Mesenchymal stem cell (in vitro differentiated cells and primary cell): Measurements from ENCODE around the gene PCDHGA12.
"Not testable (repeated sequence)": the region's sequence is repeated elsewhere in the genome, so short reads cannot be mapped to it uniquely, and the experiment has no call there.

Experiments used
- DNase-seq: peaks from one replicate; pipeline ENCODE4 v3.0.0-alpha.2; 2013
- H2AFZ ChIP-seq: one replicate; pipeline ENCODE4 v1.6.1; 2013; ENCODE audit warnings: low read depth, mild to moderate bottlenecking, control low read depth, inconsistent platforms, low read length, moderate library complexity
- H2AK5ac ChIP-seq: 2 replicates; pipeline ENCODE4 v1.6.1; 2013; ENCODE audit warnings: low read length, moderate library complexity, mild to moderate bottlenecking, inconsistent platforms; ENCODE audit not compliant: severe bottlenecking
- H2BK120ac ChIP-seq: one replicate; pipeline ENCODE4 v1.6.1; 2013; ENCODE audit warnings: low read depth, mild to moderate bottlenecking, inconsistent platforms, low read length, moderate library complexity
- H2BK12ac ChIP-seq, 2 experiments: one replicate each; pipeline ENCODE4 v1.6.1; 2013; ENCODE audit warnings: inconsistent platforms in 2 of 2, low read length in 2 of 2, mild to moderate bottlenecking in 2 of 2, moderate library complexity in 2 of 2, control low read depth in 1 of 2
- H2BK15ac ChIP-seq: one replicate; pipeline ENCODE4 v1.6.1; 2013; ENCODE audit warnings: mild to moderate bottlenecking, low read depth, inconsistent platforms; ENCODE audit not compliant: poor library complexity, severe bottlenecking
- H2BK5ac ChIP-seq: 2 replicates; pipeline ENCODE4 v1.6.1; 2013; ENCODE audit warnings: low read depth, mild to moderate bottlenecking, low read length, control low read depth, inconsistent platforms; ENCODE audit not compliant: poor library complexity, severe bottlenecking
- H3K14ac ChIP-seq, 2 experiments: one replicate each; pipeline ENCODE4 v1.6.1; 2013; ENCODE audit warnings: inconsistent platforms in 2 of 2, low read length in 2 of 2, control low read depth in 1 of 2, mild to moderate bottlenecking in 1 of 2, moderate library complexity in 1 of 2
- H3K18ac ChIP-seq, 2 experiments: one replicate each; pipeline ENCODE4 v1.6.1; 2013; ENCODE audit warnings: inconsistent platforms in 2 of 2, low read length in 2 of 2, control low read depth in 1 of 2, low read depth in 1 of 2, mild to moderate bottlenecking in 1 of 2
- H3K23ac ChIP-seq, 2 experiments: one replicate each; pipeline ENCODE4 v1.6.1; 2013; ENCODE audit warnings: inconsistent platforms in 2 of 2, low read length in 2 of 2, mild to moderate bottlenecking in 2 of 2, moderate library complexity in 2 of 2, control low read depth in 1 of 2
- H3K27ac ChIP-seq: 2 replicates; pipeline ENCODE4 v1.5.1; 2013; ENCODE audit warnings: mild to moderate bottlenecking, moderate library complexity, low read length, control low read depth, inconsistent platforms; ENCODE audit not compliant: poor library complexity, severe bottlenecking
- H3K27me3 ChIP-seq, 2 experiments: 2 replicates each; pipeline versions ENCODE4 v1.6.1 to v1.7.0; 2013; ENCODE audit warnings: low read length in 2 of 2, mild to moderate bottlenecking in 2 of 2, moderate library complexity in 2 of 2, control low read depth in 1 of 2, inconsistent platforms in 1 of 2; ENCODE audit not compliant: control insufficient read depth in 1 of 2, insufficient read depth in 1 of 2
- H3K36me3 ChIP-seq, 2 experiments: 2 replicates each; pipeline versions ENCODE4 v1.6.1 to v1.7.0; 2013; ENCODE audit warnings: low read length in 2 of 2, control low read depth in 1 of 2, inconsistent platforms in 1 of 2, low read depth in 1 of 2, mild to moderate bottlenecking in 1 of 2; ENCODE audit not compliant: insufficient read depth in 2 of 2, control insufficient read depth in 1 of 2
- H3K4ac ChIP-seq, 2 experiments: one replicate each; pipeline ENCODE4 v1.6.1; 2013; ENCODE audit warnings: inconsistent platforms in 2 of 2, low read length in 2 of 2, mild to moderate bottlenecking in 2 of 2, moderate library complexity in 2 of 2, control low read depth in 1 of 2, low read depth in 1 of 2
- H3K4me1 ChIP-seq: 2 replicates; pipeline ENCODE4 v1.6.1; 2013; ENCODE audit warnings: low read depth, low read length, control low read depth; ENCODE audit not compliant: control insufficient read depth, insufficient read depth
- H3K4me2 ChIP-seq: 2 replicates; pipeline ENCODE4 v1.6.1; 2013; ENCODE audit warnings: low read length, mild to moderate bottlenecking, inconsistent platforms; ENCODE audit not compliant: poor library complexity, severe bottlenecking
- H3K4me3 ChIP-seq, 2 experiments: 2 replicates each; pipeline versions ENCODE4 v1.5.1 to v1.7.0; 2013; ENCODE audit warnings: low read length in 2 of 2, mild to moderate bottlenecking in 2 of 2, control low read depth in 1 of 2, low read depth in 1 of 2; ENCODE audit not compliant: insufficient read depth in 1 of 2
- H3K79me1 ChIP-seq: replicated peaks from 2 replicates; pipeline ENCODE4 v1.6.1; 2013; ENCODE audit warnings: mild to moderate bottlenecking, control low read depth, low read length, inconsistent platforms; ENCODE audit not compliant: poor library complexity, severe bottlenecking
- H3K9ac ChIP-seq: 2 replicates; pipeline ENCODE4 v1.7.0; 2013; ENCODE audit warnings: mild to moderate bottlenecking, low read length, moderate library complexity
- H3K9me3 ChIP-seq: 2 replicates; pipeline ENCODE4 v1.7.0; 2013; ENCODE audit warnings: mild to moderate bottlenecking, low read length; ENCODE audit not compliant: control insufficient read depth
- H4K8ac ChIP-seq: one replicate; pipeline ENCODE4 v1.6.1; 2013; ENCODE audit warnings: inconsistent platforms, mild to moderate bottlenecking, low read length, moderate library complexity
- H4K91ac ChIP-seq: one replicate; pipeline ENCODE4 v1.6.1; 2013; ENCODE audit warnings: mild to moderate bottlenecking, low read length, inconsistent platforms
- WGBS: methylation state at CpG from one replicate; pipeline ENCODE4 v1.1.7; 2013; ENCODE audit warnings: mixed read lengths; 5-methylcytosine and 5-hydroxymethylcytosine counted together

PCDHGA12 gene

GRCh38 chr5:141384471-141385267 is 45.6 kb upstream of the PCDHGA12 start:
- no peak overlapping the region for H2BK12ac ChIP-seq
- H3K36me3 ChIP-seq: peaks cover 0 to 8% of the 10 kb centered on the region in 2 experiments
- no peak overlapping the region for H3K18ac ChIP-seq
- no peak overlapping the region for H2AK5ac ChIP-seq
- H3K4me2 ChIP-seq: no peak overlapping the region
- H2BK120ac ChIP-seq: no peak overlapping the region
- peaks cover 44% of the 10 kb centered on the region for H3K9me3 ChIP-seq
- H3K27me3 ChIP-seq: no peaks in the 10 kb centered on the region
- H3K4me3 ChIP-seq: no peak overlapping the region
- H4K8ac ChIP-seq: no peak overlapping the region
- no peak overlapping the region for H3K9ac ChIP-seq
- H3K27ac ChIP-seq: no peak overlapping the region
- no peak overlapping the region for H2BK15ac ChIP-seq
- no peak for DNase-seq
- no peak overlapping the region for H3K14ac ChIP-seq
- H3K79me1 ChIP-seq: peaks cover 7% of the 10 kb centered on the region
- H2BK5ac ChIP-seq: no peak overlapping the region
- H3K4ac ChIP-seq: no peak overlapping the region
- no peak overlapping the region for H4K91ac ChIP-seq
- H2AFZ ChIP-seq: no peak overlapping the region
- H3K4me1 ChIP-seq: peaks cover 2% of the 10 kb centered on the region
- WGBS: 92% methylated on average over 40 of the region's 43 CpGs
- no peak overlapping the region for H3K23ac ChIP-seq

- H3K4me1 ChIP-seq, H2BK120ac ChIP-seq, H3K27me3 ChIP-seq, H3K14ac ChIP-seq, H2AFZ ChIP-seq, H2BK5ac ChIP-seq, H3K18ac ChIP-seq, H4K8ac ChIP-seq, H3K4me2 ChIP-seq, H2AK5ac ChIP-seq, H3K23ac ChIP-seq, H3K9ac ChIP-seq, H2BK15ac ChIP-seq, H4K91ac ChIP-seq, H3K4ac ChIP-seq, H2BK12ac ChIP-seq: not testable (repeated sequence)
- Histone ChIP-seq H3K9me3 (peaks cover 62% of the 10 kb centered on the region), H3K27ac (peak within 1 kb of the TSS; percentile 57), H3K4me3 (peak within 1 kb of the TSS; percentile 47 to 62), H3K79me1 (peaks cover 12% of the 10 kb centered on the region), H3K36me3 (peaks cover 0 to 14% of the 10 kb centered on the region in 2 experiments)
- 21% methylated on average over 10 of the region's 40 CpGs for WGBS
- DNase-seq: peak; percentile 74
Measured at GRCh38 chr5:141387557-141388311, 42.6 kb upstream of the PCDHGA12 start, which contains the start of gene PCDHGB4. PCDHGB4 (plus strand) TSS chr5:141387698; CDS start chr5:141387885, 187 bp downstream.

GRCh38 chr5:141388661-141389060 is 41.6 kb upstream of the PCDHGA12 start:
- no peak overlapping the region for H3K27ac ChIP-seq
- H4K91ac ChIP-seq: no peak overlapping the region
- peaks cover 63% of the 10 kb centered on the region for H3K9me3 ChIP-seq
- H2AK5ac ChIP-seq: no peak overlapping the region
- no peaks in the 10 kb centered on the region for H3K27me3 ChIP-seq
- H2BK12ac ChIP-seq: no peak overlapping the region
- DNase-seq: no peak
- WGBS: 97% methylated on average over 7 of the region's 10 CpGs
- H4K8ac ChIP-seq: no peak overlapping the region
- H3K23ac ChIP-seq: no peak overlapping the region
- peak overlapping the region in 1 of 2 experiments; percentile 59 for H3K4me3 ChIP-seq
- H3K18ac ChIP-seq: no peak overlapping the region
- H3K4me2 ChIP-seq: no peak overlapping the region
- H3K36me3 ChIP-seq: peaks cover 0 to 22% of the 10 kb centered on the region in 2 experiments
- H2AFZ ChIP-seq: no peak overlapping the region
- no peak overlapping the region for H3K9ac ChIP-seq
- H3K79me1 ChIP-seq: peaks cover 18% of the 10 kb centered on the region
- H3K4ac ChIP-seq: no peak overlapping the region
- no peak overlapping the region for H2BK15ac ChIP-seq
- H2BK5ac ChIP-seq: no peak overlapping the region
- peaks cover 3% of the 10 kb centered on the region for H3K4me1 ChIP-seq
- H2BK120ac ChIP-seq: no peak overlapping the region
- no peak overlapping the region for H3K14ac ChIP-seq
